ENCODE data around the gene TMEM184B. TPM values are rescaled to one million over a fixed set of nuclear protein-coding genes. Genes with fewer than 3 reads are reported as not detected.

The TMEM184B gene
- total RNA-seq, 6 experiments from 2014 or later, result 104 to 125 (median 111) TPM

DNA sequence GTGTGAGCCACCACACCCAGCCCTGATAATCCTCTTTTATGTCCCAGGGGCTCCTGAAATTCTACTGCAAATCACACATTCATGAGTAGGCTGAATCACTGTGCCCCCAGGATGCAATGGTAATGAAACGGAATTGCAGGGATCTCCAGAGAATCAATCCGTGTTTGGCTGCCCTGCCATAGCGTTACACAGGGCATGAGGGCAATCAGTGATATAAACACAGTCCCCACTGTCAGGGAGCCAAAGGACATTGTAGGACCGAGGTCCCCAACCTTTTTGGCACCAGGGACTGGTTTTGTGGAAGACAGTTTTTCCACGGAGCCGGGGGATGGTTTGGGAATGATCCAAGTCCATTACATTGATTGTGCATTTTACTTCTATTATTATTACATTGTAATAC lies 82.2 kb downstream of the TMEM184B start:
- H3K27ac Mint-ChIP-seq, result no peak overlapping the region
- peaks cover 48% of the 10 kb centered on the region for H3K4me1 Mint-ChIP-seq (ENCODE audit: low read depth)
- DNase-seq, result no peak
- TF ChIP-seq, protein P1, sequence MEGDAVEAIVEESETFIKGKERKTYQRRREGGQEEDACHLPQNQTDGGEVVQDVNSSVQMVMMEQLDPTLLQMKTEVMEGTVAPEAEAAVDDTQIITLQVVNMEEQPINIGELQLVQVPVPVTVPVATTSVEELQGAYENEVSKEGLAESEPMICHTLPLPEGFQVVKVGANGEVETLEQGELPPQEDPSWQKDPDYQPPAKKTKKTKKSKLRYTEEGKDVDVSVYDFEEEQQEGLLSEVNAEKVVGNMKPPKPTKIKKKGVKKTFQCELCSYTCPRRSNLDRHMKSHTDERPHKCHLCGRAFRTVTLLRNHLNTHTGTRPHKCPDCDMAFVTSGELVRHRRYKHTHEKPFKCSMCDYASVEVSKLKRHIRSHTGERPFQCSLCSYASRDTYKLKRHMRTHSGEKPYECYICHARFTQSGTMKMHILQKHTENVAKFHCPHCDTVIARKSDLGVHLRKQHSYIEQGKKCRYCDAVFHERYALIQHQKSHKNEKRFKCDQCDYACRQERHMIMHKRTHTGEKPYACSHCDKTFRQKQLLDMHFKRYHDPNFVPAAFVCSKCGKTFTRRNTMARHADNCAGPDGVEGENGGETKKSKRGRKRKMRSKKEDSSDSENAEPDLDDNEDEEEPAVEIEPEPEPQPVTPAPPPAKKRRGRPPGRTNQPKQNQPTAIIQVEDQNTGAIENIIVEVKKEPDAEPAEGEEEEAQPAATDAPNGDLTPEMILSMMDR (IDR thresholded peaks at IDR 0.05), result no peak
- H3K4me3 Mint-ChIP-seq, result no peak overlapping the region
- no peaks in the 10 kb centered on the region for H3K9me3 Mint-ChIP-seq
- H3K36me3 Mint-ChIP-seq (ENCODE audit: low read depth), result no peaks in the 10 kb centered on the region
- H3K27me3 Mint-ChIP-seq (ENCODE audit: insufficient read depth), result peaks cover 5% of the 10 kb centered on the region

DNA sequence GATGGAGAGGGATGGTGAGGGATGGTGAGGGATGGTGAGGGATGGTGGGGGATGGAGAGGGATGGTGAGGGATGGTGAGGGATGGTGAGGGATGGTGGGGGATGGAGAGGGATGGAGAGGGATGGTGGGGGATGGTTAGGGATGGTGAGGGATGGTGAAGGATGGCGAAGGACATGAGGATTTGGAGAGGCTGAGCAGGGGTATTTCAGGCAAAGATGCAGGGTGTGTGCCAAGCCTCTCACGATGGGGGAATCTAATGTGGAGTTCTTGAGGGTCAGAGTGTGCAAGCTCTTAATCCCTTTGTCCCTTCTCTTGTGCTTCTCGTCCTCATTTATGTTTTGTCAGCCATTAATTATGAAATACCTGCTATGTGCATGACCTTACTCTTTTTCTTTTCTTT lies 83.7 kb downstream of the TMEM184B start:
- Mint-ChIP-seq H3K27me3 (ENCODE audit: insufficient read depth) (peaks cover 5% of the 10 kb centered on the region), H3K9me3 (no peaks in the 10 kb centered on the region), H3K4me1 (ENCODE audit: low read depth) (peaks cover 39% of the 10 kb centered on the region), H3K36me3 (ENCODE audit: low read depth) (no peaks in the 10 kb centered on the region), H3K4me3 (no peak overlapping the region), H3K27ac (no peak overlapping the region)
- DNase-seq, result no peak
- TF ChIP-seq, protein P1 (IDR thresholded peaks at IDR 0.05), result no peak

DNA sequence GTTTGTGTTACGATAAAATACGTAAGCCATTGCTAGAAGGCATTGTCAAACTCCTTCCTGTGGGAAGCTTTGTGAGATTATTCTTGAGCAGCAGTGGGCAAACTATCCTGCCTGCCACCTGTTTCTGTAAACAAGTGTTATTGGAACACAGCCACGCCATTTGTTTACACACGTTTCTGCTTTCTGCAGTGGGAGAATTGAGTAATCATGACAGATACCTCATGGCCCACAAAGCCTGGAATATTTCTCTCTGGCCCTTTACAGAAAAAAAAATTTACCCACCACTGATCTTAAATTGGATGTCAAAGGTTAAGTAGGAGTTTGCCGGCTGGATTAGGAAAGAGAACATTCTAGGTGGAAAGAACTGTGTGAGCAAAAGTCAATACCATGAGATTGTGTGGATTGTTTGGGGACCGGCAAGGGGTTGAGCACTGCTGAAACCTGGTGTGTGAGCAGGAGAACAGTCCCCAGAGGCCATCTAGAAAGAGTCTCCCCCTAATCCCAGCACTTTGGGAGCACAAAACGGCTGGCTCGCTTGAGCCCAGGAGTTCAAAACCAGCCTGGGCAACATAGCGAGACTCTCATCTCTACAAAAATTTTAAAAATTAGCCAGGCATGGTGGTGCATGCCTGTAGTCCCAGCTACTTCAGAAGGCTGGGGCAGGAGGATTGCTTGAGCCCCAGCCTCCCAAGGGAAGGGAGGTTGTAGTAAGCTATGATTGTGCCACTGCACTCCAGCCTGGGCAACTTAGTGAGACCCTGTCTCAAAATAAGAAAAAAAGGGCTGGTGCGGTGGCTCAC lies 85.2 kb downstream of the TMEM184B start:
- no peak for DNase-seq
- TF ChIP-seq, protein P1 (IDR thresholded peaks at IDR 0.05), result no peak
- Mint-ChIP-seq H3K4me1 (ENCODE audit: low read depth) (peaks cover 31% of the 10 kb centered on the region), H3K9me3 (no peaks in the 10 kb centered on the region), H3K27ac (no peak overlapping the region), H3K4me3 (no peak overlapping the region), H3K27me3 (ENCODE audit: insufficient read depth) (peaks cover 2% of the 10 kb centered on the region), H3K36me3 (ENCODE audit: low read depth) (no peaks in the 10 kb centered on the region)

DNA sequence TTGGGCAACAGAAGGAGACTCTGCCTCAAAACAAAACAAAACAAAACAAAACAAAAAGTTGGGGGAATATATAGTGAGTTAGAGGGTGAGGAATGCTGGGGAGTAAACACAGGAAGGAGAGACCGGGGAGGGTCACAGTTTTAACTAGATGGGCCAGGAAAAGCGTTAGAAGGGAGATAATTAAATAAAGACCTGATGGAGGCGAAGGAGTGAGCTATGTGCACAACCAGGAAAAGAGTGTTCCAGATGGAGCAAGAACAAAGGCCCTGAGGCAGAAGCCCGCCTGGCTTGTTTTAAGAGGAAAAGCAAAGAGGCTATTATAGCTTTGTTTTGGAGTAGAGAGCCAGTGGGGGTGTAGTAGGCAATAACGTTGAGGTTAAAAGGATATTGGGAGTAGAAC lies 86.4 kb downstream of the TMEM184B start:
- H3K27ac Mint-ChIP-seq, result peak overlapping the region; percentile 65

DNA sequence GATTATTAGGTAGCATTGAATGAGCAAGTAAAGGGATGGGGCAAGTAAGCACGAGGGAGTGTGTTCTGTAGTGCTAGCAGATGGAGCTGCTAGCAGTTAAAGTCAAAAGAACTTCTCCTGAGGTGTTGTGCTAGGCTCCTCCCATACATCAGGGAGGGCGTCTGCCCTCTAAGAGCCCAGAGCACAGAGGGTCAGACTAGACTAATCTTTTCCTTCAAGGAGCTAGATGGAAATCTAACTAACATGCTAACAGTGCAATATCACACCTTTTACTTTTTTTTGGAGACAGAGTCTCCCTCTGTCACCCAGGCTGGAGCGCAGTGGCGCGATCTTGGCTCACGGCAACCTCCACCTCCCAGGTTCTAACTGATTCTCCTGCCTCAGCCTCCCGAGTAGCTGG lies 88.0 kb downstream of the TMEM184B start:
- TF ChIP-seq, protein P1 (IDR thresholded peaks at IDR 0.05), result no peak
- H3K27ac Mint-ChIP-seq, result no peak overlapping the region
- H3K4me1 Mint-ChIP-seq (ENCODE audit: low read depth), result peaks cover 41% of the 10 kb centered on the region
- H3K4me3 Mint-ChIP-seq, result no peak overlapping the region
- no peaks in the 10 kb centered on the region; the same call in 1 of the 2 replicates for H3K27me3 Mint-ChIP-seq (ENCODE audit: insufficient read depth)
- DNase-seq, result no peak
- H3K9me3 Mint-ChIP-seq, result no peaks in the 10 kb centered on the region
- no peaks in the 10 kb centered on the region for H3K36me3 Mint-ChIP-seq (ENCODE audit: low read depth)

More for the DNA sequence above, 86.4 kb downstream of the TMEM184B start:
- H3K4me1 Mint-ChIP-seq (ENCODE audit: low read depth), result peaks cover 27% of the 10 kb centered on the region
- peaks cover 2% of the 10 kb centered on the region; the same call in 1 of the 2 replicates for H3K27me3 Mint-ChIP-seq (ENCODE audit: insufficient read depth)
- peak overlapping the region; percentile 18 for H3K4me3 Mint-ChIP-seq
- no peak for DNase-seq
- H3K9me3 Mint-ChIP-seq, result no peaks in the 10 kb centered on the region
- TF ChIP-seq, protein P1 (IDR thresholded peaks at IDR 0.05), result no peak
- H3K36me3 Mint-ChIP-seq (ENCODE audit: low read depth), result no peaks in the 10 kb centered on the region
